ENCODE data around the gene RPS19.
A peak's percentile ranks its signal among the peaks of the same experiment; 100 is the strongest.
"Not testable (repeated sequence)": the region's sequence is repeated elsewhere in the genome, so short reads cannot be mapped to it uniquely, and the experiment has no call there.

The RPS19 gene

DNA sequence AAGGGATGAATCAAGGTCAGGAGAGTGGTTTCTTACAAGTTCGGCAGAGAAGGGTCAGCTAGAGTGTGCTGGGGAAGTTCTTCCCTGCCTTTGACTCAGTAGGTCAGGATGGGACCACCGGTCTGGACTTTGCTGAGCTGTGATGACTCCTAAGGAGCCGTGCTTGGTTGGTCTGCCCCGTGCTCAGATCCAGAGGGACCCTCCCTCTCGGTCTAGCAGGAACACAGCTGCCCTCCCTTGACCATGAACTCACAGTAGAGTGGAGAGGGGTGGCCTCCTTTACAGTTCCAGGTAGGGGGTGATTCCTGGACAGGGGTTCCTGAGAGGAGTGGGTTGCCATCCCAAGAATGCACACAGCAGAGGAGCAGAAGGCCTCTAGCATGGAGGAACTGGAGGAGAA lies 4.3 kb downstream of the RPS19 start:
- Mint-ChIP-seq H3K4me3 (peak overlapping the region; percentile 33), H3K36me3 (ENCODE audit: low read depth) (peaks cover 71% of the 10 kb centered on the region), H3K9me3 (no peaks in the 10 kb centered on the region), H3K4me1 (ENCODE audit: low read depth) (peaks cover 53% of the 10 kb centered on the region), H3K27me3 (ENCODE audit: low read depth) (no peaks in the 10 kb centered on the region), H3K27ac (peak overlapping the region; percentile 39)
- DNase-seq (ENCODE audit: low spot score) = no peak

DNA sequence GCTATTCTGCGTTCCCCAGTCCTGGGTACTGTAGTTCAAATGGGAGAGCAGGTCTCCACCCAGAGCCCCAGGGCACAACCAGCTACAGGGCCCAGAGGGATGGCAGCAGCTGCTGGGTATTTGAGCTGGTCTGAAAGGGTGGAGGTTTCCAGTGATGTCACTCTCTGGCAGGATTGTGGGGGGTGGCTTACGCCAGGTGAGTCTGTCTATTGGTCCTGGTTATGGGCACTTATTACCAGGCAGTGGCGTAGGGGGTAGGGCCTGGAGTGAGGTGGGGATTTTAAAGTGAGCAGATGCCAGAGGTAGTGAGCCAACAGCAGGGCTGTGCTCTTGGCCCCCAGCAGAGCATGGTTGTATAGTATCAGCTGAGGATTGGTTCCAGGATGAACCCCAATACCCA lies 6.2 kb downstream of the RPS19 start:
- no peak for DNase-seq (ENCODE audit: low spot score)
- no peaks in the 10 kb centered on the region for H3K9me3 Mint-ChIP-seq
- H3K36me3 Mint-ChIP-seq (ENCODE audit: low read depth) = peaks cover 78% of the 10 kb centered on the region
- H3K4me3 Mint-ChIP-seq = peak overlapping the region; percentile 40
- H3K27me3 Mint-ChIP-seq (ENCODE audit: low read depth) = no peaks in the 10 kb centered on the region
- H3K27ac Mint-ChIP-seq = peak overlapping the region; percentile 45
- peaks cover 63% of the 10 kb centered on the region for H3K4me1 Mint-ChIP-seq (ENCODE audit: low read depth)

GRCh38 chr19:41868120-41868988 lies 8.3 kb downstream of the RPS19 start:
- H3K9me3 Mint-ChIP-seq = no peaks in the 10 kb centered on the region
- peaks cover 60% of the 10 kb centered on the region for H3K4me1 Mint-ChIP-seq (ENCODE audit: low read depth)
- H3K36me3 Mint-ChIP-seq (ENCODE audit: low read depth) = peaks cover 73% of the 10 kb centered on the region
- no peaks in the 10 kb centered on the region for H3K27me3 Mint-ChIP-seq (ENCODE audit: low read depth)
- peak overlapping the region; percentile 41 for H3K4me3 Mint-ChIP-seq
- DNase-seq (ENCODE audit: low spot score) = no peak
- H3K27ac Mint-ChIP-seq = peak overlapping the region; percentile 70

GRCh38 chr19:41868989-41869300 lies 8.9 kb downstream of the RPS19 start:
- Mint-ChIP-seq H3K36me3 (ENCODE audit: low read depth) (peaks cover 70% of the 10 kb centered on the region), H3K4me3 (peak overlapping the region; percentile 41), H3K9me3 (no peaks in the 10 kb centered on the region)

DNA sequence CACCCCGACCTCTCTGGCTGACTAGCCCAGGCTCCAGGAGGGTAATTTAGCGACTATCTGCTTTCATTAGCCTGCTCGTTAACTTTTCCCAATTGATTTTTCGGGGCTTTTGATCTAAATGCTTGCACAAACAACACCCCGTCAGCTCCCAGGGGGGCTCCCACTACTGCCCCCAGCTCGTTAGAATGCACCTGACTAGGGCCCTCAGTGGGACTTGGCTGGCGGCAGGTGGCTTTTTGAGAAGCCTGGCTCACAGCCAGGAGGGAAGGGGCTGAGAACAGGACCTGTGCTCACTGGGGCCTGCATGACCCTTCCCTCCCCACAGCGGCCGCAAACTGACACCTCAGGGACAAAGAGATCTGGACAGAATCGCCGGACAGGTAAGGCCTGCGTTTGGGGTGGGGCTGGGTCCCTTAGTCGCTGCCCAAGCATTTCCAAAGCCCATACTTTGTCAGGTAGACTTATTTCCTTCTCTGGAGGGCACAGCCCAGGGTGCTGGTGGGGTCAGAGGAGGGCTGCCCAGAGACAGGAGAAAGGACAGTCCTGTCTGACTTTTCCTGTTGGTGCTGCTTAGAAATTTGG lies 9.4 kb downstream of the RPS19 start:
- peaks cover 65% of the 10 kb centered on the region for H3K36me3 Mint-ChIP-seq (ENCODE audit: low read depth)
- H3K4me3 Mint-ChIP-seq = peak overlapping the region; percentile 26
- DNase-seq (ENCODE audit: low spot score) = no peak
- H3K27ac Mint-ChIP-seq = peak overlapping the region; percentile 62
- peaks cover 55% of the 10 kb centered on the region for H3K4me1 Mint-ChIP-seq (ENCODE audit: low read depth)
- no peaks in the 10 kb centered on the region for H3K9me3 Mint-ChIP-seq
- no peaks in the 10 kb centered on the region for H3K27me3 Mint-ChIP-seq (ENCODE audit: low read depth)

More at GRCh38 chr19:41868989-41869300, 8.9 kb downstream of the RPS19 start:
- DNase-seq (ENCODE audit: low spot score) = no peak
- Mint-ChIP-seq H3K27me3 (ENCODE audit: low read depth) (no peaks in the 10 kb centered on the region), H3K4me1 (ENCODE audit: low read depth) (peaks cover 57% of the 10 kb centered on the region), H3K27ac (peak overlapping the region; percentile 24)

DNA sequence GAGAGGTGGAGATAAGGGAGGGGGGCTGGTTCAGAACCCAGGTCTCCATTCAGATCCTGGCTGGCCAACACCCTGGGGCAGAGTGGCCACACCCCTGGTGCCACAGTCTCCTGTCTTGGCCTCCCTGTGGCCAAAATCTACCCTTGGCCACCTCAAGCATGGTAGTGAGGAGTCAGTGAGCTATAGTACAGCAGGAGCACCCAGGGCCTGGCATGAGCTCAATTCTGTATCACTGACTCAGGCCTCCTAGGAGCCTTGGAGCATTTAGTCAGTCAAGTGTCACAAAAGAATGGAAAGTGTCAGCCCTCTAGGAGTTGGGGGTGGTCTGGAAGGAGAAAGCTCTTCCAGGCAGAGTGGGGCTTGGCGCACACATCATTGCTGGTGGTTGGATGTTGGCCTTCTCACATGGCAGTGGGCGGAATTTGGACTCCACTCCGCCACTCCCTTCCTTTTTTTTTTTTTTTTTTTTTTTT lies 10.4 kb downstream of the RPS19 start:
- peaks cover 58% of the 10 kb centered on the region for H3K36me3 Mint-ChIP-seq (ENCODE audit: low read depth)

GRCh38 chr19:41871573-41872383 lies 11.7 kb downstream of the RPS19 start:
- H3K27me3 Mint-ChIP-seq (ENCODE audit: low read depth) = no peaks in the 10 kb centered on the region
- peaks cover 62% of the 10 kb centered on the region for H3K4me1 Mint-ChIP-seq (ENCODE audit: low read depth)
- peak overlapping the region; percentile 82 for H3K4me3 Mint-ChIP-seq
- peak; percentile 83 for DNase-seq (ENCODE audit: low spot score)
- H3K9me3 Mint-ChIP-seq = no peaks in the 10 kb centered on the region
- peak overlapping the region; percentile 96 for H3K27ac Mint-ChIP-seq
- peaks cover 50% of the 10 kb centered on the region for H3K36me3 Mint-ChIP-seq (ENCODE audit: low read depth)

More for the DNA sequence above, 10.4 kb downstream of the RPS19 start:
- Mint-ChIP-seq H3K9me3 (no peaks in the 10 kb centered on the region), H3K27me3 (ENCODE audit: low read depth) (no peaks in the 10 kb centered on the region), H3K4me1 (ENCODE audit: low read depth) (peaks cover 54% of the 10 kb centered on the region), H3K4me3 (peak overlapping the region; percentile 49), H3K27ac (peak overlapping the region; percentile 74)
- no peak for DNase-seq (ENCODE audit: low spot score)

- no peak for DNase-seq (ENCODE audit: low spot score)
- Mint-ChIP-seq H3K27me3 (ENCODE audit: low read depth) (no peaks in the 10 kb centered on the region), H3K36me3 (ENCODE audit: low read depth) (peaks cover 48% of the 10 kb centered on the region), H3K4me3 (peak overlapping the region; percentile 82), H3K27ac (peak overlapping the region; percentile 96), H3K9me3 (no peaks in the 10 kb centered on the region), H3K4me1 (ENCODE audit: low read depth) (peaks cover 68% of the 10 kb centered on the region)
Observed at GRCh38 chr19:41872384-41872774, 12.3 kb downstream of the RPS19 start.

- Mint-ChIP-seq H3K27ac (peak overlapping the region; percentile 96), H3K4me3 (peak overlapping the region; percentile 82), H3K36me3 (ENCODE audit: low read depth) (peaks cover 43% of the 10 kb centered on the region), H3K4me1 (ENCODE audit: low read depth) (peaks cover 69% of the 10 kb centered on the region), H3K27me3 (ENCODE audit: low read depth) (no peaks in the 10 kb centered on the region), H3K9me3 (no peaks in the 10 kb centered on the region)
- DNase-seq (ENCODE audit: low spot score) = peak; percentile 57
Observed at GRCh38 chr19:41872775-41873647, 13.0 kb downstream of the RPS19 start.

- H3K4me1 Mint-ChIP-seq (ENCODE audit: low read depth) = peaks cover 59% of the 10 kb centered on the region
- peaks cover 20% of the 10 kb centered on the region for H3K36me3 Mint-ChIP-seq (ENCODE audit: low read depth)
- not testable (repeated sequence) for DNase-seq (ENCODE audit: low spot score); H3K27me3 Mint-ChIP-seq (ENCODE audit: low read depth); H3K9me3 Mint-ChIP-seq
- peak overlapping the region; percentile 80 for H3K4me3 Mint-ChIP-seq
- peak overlapping the region; percentile 100 for H3K27ac Mint-ChIP-seq
Observed at GRCh38 chr19:41875973-41876372, 15.9 kb downstream of the RPS19 start.

GRCh38 chr19:41876847-41877832 lies 17.1 kb downstream of the RPS19 start, which contains the start of gene CD79A:
Gene CD79A, plus strand, starts transcription at chr19:41877279. Its CDS starts 26 bp downstream, at chr19:41877305.
- Mint-ChIP-seq H3K27me3 (ENCODE audit: low read depth) (no peaks in the 10 kb centered on the region), H3K27ac (peak within 1 kb of the TSS; percentile 100)

More at GRCh38 chr19:41876847-41877832, 17.1 kb downstream of the RPS19 start, which contains the start of gene CD79A:
- Mint-ChIP-seq H3K9me3 (no peaks in the 10 kb centered on the region), H3K36me3 (ENCODE audit: low read depth) (peaks cover 9% of the 10 kb centered on the region), H3K4me1 (ENCODE audit: low read depth) (peaks cover 54% of the 10 kb centered on the region), H3K4me3 (peak within 1 kb of the TSS; percentile 38)
- no peak for DNase-seq (ENCODE audit: low spot score)

Data from T-helper 2 cell treated with Interferon-gamma antibody and Interleukin-4, amounts not matched to agents 5 μg/mL and 100 μg/mL, for 36 hours (primary cell).